ENCODE measurements around the gene ARID2. TPM values are rescaled to one million over a fixed set of nuclear protein-coding genes. Genes with fewer than 3 reads are reported as not detected.

Gene ARID2
- polyA plus RNA-seq, 1 donor (not counting 4 experiments of a cell fraction or from before 2014, with no cell fraction given) = 15.1 TPM

- Histone ChIP-seq H3K79me2 (ENCODE audit: control insufficient read depth, insufficient read depth, low read length) (no peaks in the 10 kb centered on the region), H3K27ac (ENCODE audit: control insufficient read depth, insufficient read depth, low read length) (no peak overlapping the region), H4K20me1 (ENCODE audit: control insufficient read depth, extremely low read depth, insufficient read depth, low read length) (no peaks in the 10 kb centered on the region), H3K9ac (ENCODE audit: control insufficient read depth, extremely low read depth, insufficient read depth, low read length) (no peak overlapping the region), H2AFZ (ENCODE audit: control insufficient read depth, low read length) (no peak overlapping the region), H3K27me3 (ENCODE audit: control insufficient read depth, extremely low read depth, insufficient read depth, low read length) (no peaks in the 10 kb centered on the region), H3K9me3 (ENCODE audit: control insufficient read depth, low read depth, low read length) (no peaks in the 10 kb centered on the region), H3K4me1 (ENCODE audit: control insufficient read depth, extremely low read depth, insufficient read depth, low read length) (peaks cover 8% of the 10 kb centered on the region), H3K4me3 (ENCODE audit: control insufficient read depth in 2 of 3, extremely low read depth in 1 of 3, insufficient read depth in 2 of 3, low read depth in 1 of 3, low read length in 3 of 3) (no peak overlapping the region), H3K36me3 (ENCODE audit: control insufficient read depth in 2 of 2, extremely low read depth in 1 of 2, insufficient read depth in 2 of 2, low read length in 2 of 2) (no peaks in the 10 kb centered on the region), H3K9me1 (ENCODE audit: control insufficient read depth, extremely low read depth, insufficient read depth, low read length) (no peaks in the 10 kb centered on the region), H3K4me2 (ENCODE audit: control insufficient read depth, extremely low read depth, insufficient read depth, low read depth, low read length) (no peak overlapping the region)
- dilution Hi-C loops (cut with MboI; ENCODE audit: extremely low pct_ligation_motif_present, low sequenced_read_pairs) = no loop called here
- TF ChIP-seq EZH2 (IDR thresholded peaks at IDR 0.05; ENCODE audit: low read length) = no peak
- DNase-seq (ENCODE audit: low read depth, low spot score) (no peak), FAIRE-seq (no peak)
Measured at GRCh38 chr12:45915405-45915804, 185.9 kb downstream of the ARID2 start.

DNA sequence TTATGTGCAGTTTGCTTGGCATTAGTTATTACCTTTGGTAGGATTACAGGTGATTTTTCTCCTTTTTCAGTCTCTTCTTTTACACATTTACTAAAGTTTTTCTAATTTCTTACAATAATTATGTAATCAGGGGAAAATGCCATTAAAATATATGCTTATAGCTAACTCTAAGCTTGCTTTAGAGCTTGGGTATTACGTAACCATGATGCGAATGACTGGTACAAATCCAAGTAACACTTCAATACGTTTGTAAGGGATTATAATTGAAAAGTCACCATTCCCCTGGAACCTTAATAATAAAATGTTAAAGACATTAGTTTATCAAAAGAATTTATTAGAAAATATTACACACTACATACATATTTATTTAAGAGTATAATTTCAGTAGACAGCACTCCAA is 189.3 kb downstream of the ARID2 start:
- TF ChIP-seq CTCF (optimal IDR thresholded peaks at IDR 0.05 in 1 of 3, IDR thresholded peaks at IDR 0.05 in 1 of 3, conservative IDR thresholded peaks at IDR 0.05 in 1 of 3; ENCODE audit: extremely low read depth in 1 of 3, insufficient read depth in 2 of 3, low read length in 3 of 3) (no peak), EZH2 (IDR thresholded peaks at IDR 0.05; ENCODE audit: low read length) (no peak)
- dilution Hi-C loops (cut with MboI; ENCODE audit: extremely low pct_ligation_motif_present, low sequenced_read_pairs) = no loop called here

GRCh38 chr12:45928309-45928708 is 198.8 kb downstream of the ARID2 start:
- Histone ChIP-seq H3K79me2 (ENCODE audit: control insufficient read depth, insufficient read depth, low read length) (no peaks in the 10 kb centered on the region), H3K27me3 (ENCODE audit: control insufficient read depth, extremely low read depth, insufficient read depth, low read length) (no peaks in the 10 kb centered on the region), H3K36me3 (ENCODE audit: control insufficient read depth in 2 of 2, extremely low read depth in 1 of 2, insufficient read depth in 2 of 2, low read length in 2 of 2) (peaks cover 12 to 18% of the 10 kb centered on the region in 2 experiments), H3K9ac (ENCODE audit: control insufficient read depth, extremely low read depth, insufficient read depth, low read length) (no peak overlapping the region), H3K9me1 (ENCODE audit: control insufficient read depth, extremely low read depth, insufficient read depth, low read length) (no peaks in the 10 kb centered on the region), H3K4me1 (ENCODE audit: control insufficient read depth, extremely low read depth, insufficient read depth, low read length) (no peaks in the 10 kb centered on the region), H3K9me3 (ENCODE audit: control insufficient read depth, low read depth, low read length) (no peaks in the 10 kb centered on the region), H2AFZ (ENCODE audit: control insufficient read depth, low read length) (no peak overlapping the region), H3K4me2 (ENCODE audit: control insufficient read depth, extremely low read depth, insufficient read depth, low read depth, low read length) (no peak overlapping the region), H3K27ac (ENCODE audit: control insufficient read depth, insufficient read depth, low read length) (no peak overlapping the region), H4K20me1 (ENCODE audit: control insufficient read depth, extremely low read depth, insufficient read depth, low read length) (no peaks in the 10 kb centered on the region), H3K4me3 (ENCODE audit: control insufficient read depth in 2 of 3, extremely low read depth in 1 of 3, insufficient read depth in 2 of 3, low read depth in 1 of 3, low read length in 3 of 3) (no peak overlapping the region)
- TF ChIP-seq EZH2 (IDR thresholded peaks at IDR 0.05; ENCODE audit: low read length) = no peak
- no peak for TF ChIP-seq CTCF (optimal IDR thresholded peaks at IDR 0.05 in 1 of 3, IDR thresholded peaks at IDR 0.05 in 1 of 3, conservative IDR thresholded peaks at IDR 0.05 in 1 of 3; ENCODE audit: extremely low read depth in 1 of 3, insufficient read depth in 2 of 3, low read length in 3 of 3)
- DNase-seq (ENCODE audit: low read depth, low spot score) (no peak), FAIRE-seq (no peak)
- dilution Hi-C loops (cut with MboI; ENCODE audit: extremely low pct_ligation_motif_present, low sequenced_read_pairs) = no loop called here

More for the DNA sequence above, 189.3 kb downstream of the ARID2 start:
- Histone ChIP-seq H3K27me3 (ENCODE audit: control insufficient read depth, extremely low read depth, insufficient read depth, low read length) (no peaks in the 10 kb centered on the region), H3K27ac (ENCODE audit: control insufficient read depth, insufficient read depth, low read length) (no peak overlapping the region), H3K36me3 (ENCODE audit: control insufficient read depth in 2 of 2, extremely low read depth in 1 of 2, insufficient read depth in 2 of 2, low read length in 2 of 2) (peaks cover 2 to 6% of the 10 kb centered on the region in 2 experiments), H3K9me1 (ENCODE audit: control insufficient read depth, extremely low read depth, insufficient read depth, low read length) (no peaks in the 10 kb centered on the region), H3K9me3 (ENCODE audit: control insufficient read depth, low read depth, low read length) (no peaks in the 10 kb centered on the region), H4K20me1 (ENCODE audit: control insufficient read depth, extremely low read depth, insufficient read depth, low read length) (no peaks in the 10 kb centered on the region), H2AFZ (ENCODE audit: control insufficient read depth, low read length) (no peak overlapping the region), H3K79me2 (ENCODE audit: control insufficient read depth, insufficient read depth, low read length) (no peaks in the 10 kb centered on the region), H3K4me1 (ENCODE audit: control insufficient read depth, extremely low read depth, insufficient read depth, low read length) (peaks cover 2% of the 10 kb centered on the region), H3K9ac (ENCODE audit: control insufficient read depth, extremely low read depth, insufficient read depth, low read length) (no peak overlapping the region), H3K4me3 (ENCODE audit: control insufficient read depth in 2 of 3, extremely low read depth in 1 of 3, insufficient read depth in 2 of 3, low read depth in 1 of 3, low read length in 3 of 3) (no peak overlapping the region), H3K4me2 (ENCODE audit: control insufficient read depth, extremely low read depth, insufficient read depth, low read depth, low read length) (no peak overlapping the region)
- FAIRE-seq (no peak), DNase-seq (ENCODE audit: low read depth, low spot score) (no peak)

All from keratinocyte (primary cell).